ENCODE results near the gene SMCO3. TPM values are rescaled to one million over a fixed set of nuclear protein-coding genes. Genes with fewer than 3 reads are reported as not detected.
"Not testable (repeated sequence)": the region's sequence is repeated elsewhere in the genome, so short reads cannot be mapped to it uniquely, and the experiment has no call there.

The SMCO3 gene
- total RNA-seq, 1 donor from 2014 or later = 1.0 TPM

- peak; percentile 43 for DNase-seq (ENCODE audit: low read depth)
These were observed 38.9 kb downstream of the SMCO3 start for GRCh38 chr12:14774906-14775635.

GRCh38 chr12:14774074-14774905, 39.7 kb downstream of the SMCO3 start:
- DNase-seq (ENCODE audit: low read depth) = peak; percentile 93

GRCh38 chr12:14773685-14774073, 40.3 kb downstream of the SMCO3 start:
- no peak for DNase-seq (ENCODE audit: low read depth)

- no peak for DNase-seq (ENCODE audit: low read depth)
These were observed 41.0 kb downstream of the SMCO3 start for GRCh38 chr12:14772946-14773345.

- peak; percentile 13 for DNase-seq (ENCODE audit: low read depth)
These were observed 42.3 kb downstream of the SMCO3 start for GRCh38 chr12:14771651-14772137.

GRCh38 chr12:14770496-14771461, 43.2 kb downstream of the SMCO3 start:
- DNase-seq (ENCODE audit: low read depth) = peak; percentile 94

- peak; percentile 70 for DNase-seq (ENCODE audit: low read depth)
These were observed 44.0 kb downstream of the SMCO3 start for GRCh38 chr12:14769969-14770495.

GRCh38 chr12:14769466-14769968, 44.5 kb downstream of the SMCO3 start:
- DNase-seq (ENCODE audit: low read depth) = no peak

GRCh38 chr12:14768823-14769405, 45.1 kb downstream of the SMCO3 start:
- peak; percentile 69 for DNase-seq (ENCODE audit: low read depth)

GRCh38 chr12:14767617-14768016, 46.4 kb downstream of the SMCO3 start:
- no peak for DNase-seq (ENCODE audit: low read depth)

- no peak for DNase-seq (ENCODE audit: low read depth)
These were observed 47.2 kb downstream of the SMCO3 start for GRCh38 chr12:14766649-14767215.

- not testable (repeated sequence) for DNase-seq (ENCODE audit: low read depth)
These were observed 48.0 kb downstream of the SMCO3 start for GRCh38 chr12:14766020-14766419.

GRCh38 chr12:14765398-14765797, 48.6 kb downstream of the SMCO3 start:
- no peak for DNase-seq (ENCODE audit: low read depth)

- DNase-seq (ENCODE audit: low read depth) = not testable (repeated sequence)
These were observed 54.2 kb downstream of the SMCO3 start for GRCh38 chr12:14759711-14760280.

GRCh38 chr12:14756334-14757143, 57.4 kb downstream of the SMCO3 start:
- DNase-seq (ENCODE audit: low read depth) = no peak
